ENCODE measurements around the gene STPG1.

DNA sequence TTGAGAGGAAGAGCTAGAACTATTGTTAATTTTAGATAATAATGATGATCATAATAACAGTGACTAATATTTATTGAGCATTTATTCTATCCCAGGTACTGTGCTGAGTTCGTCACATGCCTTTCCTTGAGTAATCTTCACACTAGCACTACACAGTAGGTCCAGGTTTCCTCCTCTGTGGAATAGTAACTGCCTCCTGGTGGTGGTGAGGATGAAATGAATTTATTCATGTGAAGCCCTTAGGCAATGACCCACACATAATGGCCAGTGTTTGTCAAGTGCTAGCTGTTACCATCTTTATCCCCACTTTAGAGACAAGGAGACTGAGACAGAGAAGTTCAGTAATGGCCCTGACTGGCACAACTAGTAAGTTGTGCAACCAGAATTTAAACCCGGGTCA lies 7.9 kb upstream of the STPG1 start:
- no peak for TF ChIP-seq ZNF197 (CRISPR knock-in tag; IDR thresholded peaks at IDR 0.05; ENCODE audit: low read depth)
- no peak for TF ChIP-seq KAT8 (IDR thresholded peaks at IDR 0.05; ENCODE audit: low read depth)
- TF ChIP-seq GATAD2B (IDR thresholded peaks at IDR 0.05; ENCODE audit: borderline replicate concordance), result no peak
- no peak for TF ChIP-seq ARID3B (CRISPR knock-in tag; IDR thresholded peaks at IDR 0.05; ENCODE audit: borderline replicate concordance)
- TF ChIP-seq CBX1 (IDR thresholded peaks at IDR 0.05; ENCODE audit: low read depth), result no peak
- TF ChIP-seq ZKSCAN1 (IDR thresholded peaks at IDR 0.05; ENCODE audit: low read depth, low read length), result peak; percentile 97
- TF ChIP-seq NFYB (IDR thresholded peaks at IDR 0.05; ENCODE audit: extremely low read depth, insufficient read length), result no peak
- no peak for TF ChIP-seq POLR2AphosphoS5 (IDR thresholded peaks at IDR 0.05; ENCODE audit: control insufficient read depth, insufficient read depth, low read depth, low read length)
- TF ChIP-seq ATF3 (IDR thresholded peaks at IDR 0.05), result no peak
- TF ChIP-seq ATF3 (CRISPR knock-in tag; conservative IDR thresholded peaks at IDR 0.05), result no peak
- no peak for TF ChIP-seq CREB5 (CRISPR knock-in tag; IDR thresholded peaks at IDR 0.05)
- no peak for TF ChIP-seq CHD2 (IDR thresholded peaks at IDR 0.05; ENCODE audit: low read depth, low read length)
- TF ChIP-seq SMAD1 (IDR thresholded peaks at IDR 0.05; ENCODE audit: low read depth, low read length, partially characterized antibody), result no peak
- no peak for TF ChIP-seq ZNF24 (IDR thresholded peaks at IDR 0.05)
- TF ChIP-seq DNMT1 (IDR thresholded peaks at IDR 0.05), result no peak
